CD4-positive, alpha-beta T cell treated with Interleukin-4 for 1 hour (primary cell): Measurements from ENCODE around the gene OR2W1.

Source experiments
- DNase-seq, 2 donors: peaks; one replicate each; pipeline ENCODE4 v3.0.0-alpha.2; 2020 to 2022

OR2W1 gene, protein sequence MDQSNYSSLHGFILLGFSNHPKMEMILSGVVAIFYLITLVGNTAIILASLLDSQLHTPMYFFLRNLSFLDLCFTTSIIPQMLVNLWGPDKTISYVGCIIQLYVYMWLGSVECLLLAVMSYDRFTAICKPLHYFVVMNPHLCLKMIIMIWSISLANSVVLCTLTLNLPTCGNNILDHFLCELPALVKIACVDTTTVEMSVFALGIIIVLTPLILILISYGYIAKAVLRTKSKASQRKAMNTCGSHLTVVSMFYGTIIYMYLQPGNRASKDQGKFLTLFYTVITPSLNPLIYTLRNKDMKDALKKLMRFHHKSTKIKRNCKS

DNA sequence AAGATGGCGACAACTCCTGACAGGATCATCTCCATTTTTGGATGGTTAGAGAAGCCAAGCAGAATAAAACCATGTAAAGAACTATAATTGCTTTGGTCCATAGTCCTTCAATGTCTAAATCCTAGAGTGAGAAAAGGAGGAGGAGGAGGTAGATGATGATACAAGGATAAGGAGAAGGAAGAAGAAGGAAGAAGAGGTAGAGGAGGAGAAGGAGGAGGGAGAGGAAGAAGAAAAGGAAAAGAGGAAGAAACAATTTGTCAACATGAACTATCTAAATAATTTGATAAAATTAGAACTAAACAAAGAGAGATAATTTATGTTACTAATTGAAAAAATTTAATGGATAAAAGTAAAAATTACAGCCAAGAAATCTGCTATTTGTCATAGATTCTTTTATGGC, at the start of gene OR2W1:
Gene OR2W1, minus strand, starts transcription at position 101 of the 400 bp plus-strand sequence. Its CDS starts 0 bp downstream, at position 101.
- DNase-seq: no peak

DNA sequence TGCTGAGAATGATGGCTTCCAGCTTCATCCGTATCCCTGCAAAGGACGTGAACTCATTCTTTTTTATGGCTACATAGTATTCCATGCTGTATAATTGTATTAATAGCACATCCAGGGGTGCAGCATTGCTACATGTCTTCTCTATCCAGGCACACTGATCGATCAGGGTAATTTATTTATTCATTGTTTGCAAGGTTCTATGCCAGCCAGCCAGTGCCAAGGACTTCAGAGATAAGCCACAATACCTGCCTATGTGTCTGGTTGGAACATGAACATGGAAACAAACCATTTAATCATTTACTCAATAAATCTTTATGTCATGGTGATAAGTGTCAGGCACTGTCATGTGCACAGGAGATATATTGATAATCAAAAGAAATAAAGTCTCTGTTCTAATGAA, 48.0 kb upstream of the OR2W1 start:
- no peak for DNase-seq

DNA sequence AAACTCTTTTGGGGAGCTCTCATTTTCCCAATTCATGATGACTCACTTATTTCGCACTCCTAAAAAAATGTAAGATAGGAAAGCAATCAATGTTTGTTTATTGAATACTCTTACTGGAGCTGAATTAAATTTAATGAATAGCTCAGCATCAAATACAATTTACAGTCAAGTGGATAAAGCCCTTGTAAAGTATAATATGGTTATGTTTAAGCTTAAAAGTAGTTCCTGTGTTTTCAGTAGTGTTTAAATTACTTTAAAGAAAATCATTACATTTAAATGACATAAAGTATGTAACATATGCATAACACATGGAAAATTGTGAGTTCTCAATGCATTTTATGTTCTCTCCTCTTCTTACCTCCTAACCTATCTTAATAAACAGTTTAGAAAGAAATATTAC, 42.2 kb upstream of the OR2W1 start, which contains the start of gene OR2B3:
Gene OR2B3, minus strand, starts transcription at position 101 of the 400 bp plus-strand sequence. Its CDS starts 65 bp downstream, at position 36.
- no peak for DNase-seq

DNA sequence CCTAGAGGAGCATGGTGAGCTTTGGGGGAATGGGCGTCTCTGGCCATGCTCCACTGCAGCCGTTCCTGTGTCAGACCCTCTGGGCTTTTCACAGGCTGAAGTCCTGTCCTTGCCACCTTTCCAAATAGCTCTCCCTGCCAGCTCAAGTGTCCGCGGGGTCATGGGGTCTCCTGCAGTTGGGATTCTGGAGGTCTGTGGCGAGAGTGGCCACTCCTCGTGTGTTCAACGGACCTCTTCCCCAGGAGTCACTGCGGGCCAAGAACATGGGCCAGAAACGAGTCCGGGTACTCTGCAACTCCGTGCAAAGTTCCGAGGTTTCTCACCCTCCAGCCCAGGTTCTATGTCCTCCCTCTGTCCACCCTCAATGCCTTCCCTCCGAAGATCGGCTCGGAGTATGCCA, 37.5 kb upstream of the OR2W1 start:
- no peak for DNase-seq

DNA sequence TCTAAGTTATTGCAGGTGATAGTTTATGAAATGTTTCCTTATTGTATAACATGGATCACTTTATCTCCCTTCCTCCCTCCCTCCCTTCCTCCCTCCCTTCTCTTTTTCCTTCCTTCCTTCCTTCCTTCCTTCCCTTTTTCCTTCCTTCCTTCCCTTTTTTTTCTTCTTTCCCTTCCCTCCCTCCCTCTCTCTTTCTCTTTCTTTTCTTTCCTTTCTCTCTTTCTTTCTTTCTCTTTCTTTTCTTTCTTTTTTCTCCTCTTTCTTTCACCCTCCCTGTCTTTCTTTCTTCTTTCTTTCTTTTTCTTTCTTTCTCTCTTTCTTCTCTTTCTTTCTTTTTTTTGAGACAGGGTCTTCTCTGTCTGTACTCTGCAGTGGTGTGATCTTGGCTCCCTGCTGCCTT, 36.3 kb upstream of the OR2W1 start:
- DNase-seq: no peak

DNA sequence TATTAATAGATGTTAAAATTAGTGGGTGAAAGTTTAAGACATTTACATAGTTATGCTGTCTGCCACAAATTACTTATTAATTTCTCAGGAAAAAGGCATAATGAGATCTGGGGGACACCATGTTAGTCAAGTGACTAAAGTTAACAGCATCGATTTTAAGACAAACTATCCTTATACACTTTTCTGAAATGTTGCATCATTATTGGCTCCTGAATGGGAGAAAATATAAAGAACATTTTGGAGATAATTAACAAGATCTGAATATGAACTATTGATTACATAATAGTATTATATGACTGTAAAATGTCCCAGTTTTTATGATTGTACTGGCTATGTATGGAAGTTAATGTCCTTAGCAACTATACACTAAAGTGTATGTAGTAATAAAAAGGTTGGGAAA, 34.2 kb upstream of the OR2W1 start:
- DNase-seq: no peak

DNA sequence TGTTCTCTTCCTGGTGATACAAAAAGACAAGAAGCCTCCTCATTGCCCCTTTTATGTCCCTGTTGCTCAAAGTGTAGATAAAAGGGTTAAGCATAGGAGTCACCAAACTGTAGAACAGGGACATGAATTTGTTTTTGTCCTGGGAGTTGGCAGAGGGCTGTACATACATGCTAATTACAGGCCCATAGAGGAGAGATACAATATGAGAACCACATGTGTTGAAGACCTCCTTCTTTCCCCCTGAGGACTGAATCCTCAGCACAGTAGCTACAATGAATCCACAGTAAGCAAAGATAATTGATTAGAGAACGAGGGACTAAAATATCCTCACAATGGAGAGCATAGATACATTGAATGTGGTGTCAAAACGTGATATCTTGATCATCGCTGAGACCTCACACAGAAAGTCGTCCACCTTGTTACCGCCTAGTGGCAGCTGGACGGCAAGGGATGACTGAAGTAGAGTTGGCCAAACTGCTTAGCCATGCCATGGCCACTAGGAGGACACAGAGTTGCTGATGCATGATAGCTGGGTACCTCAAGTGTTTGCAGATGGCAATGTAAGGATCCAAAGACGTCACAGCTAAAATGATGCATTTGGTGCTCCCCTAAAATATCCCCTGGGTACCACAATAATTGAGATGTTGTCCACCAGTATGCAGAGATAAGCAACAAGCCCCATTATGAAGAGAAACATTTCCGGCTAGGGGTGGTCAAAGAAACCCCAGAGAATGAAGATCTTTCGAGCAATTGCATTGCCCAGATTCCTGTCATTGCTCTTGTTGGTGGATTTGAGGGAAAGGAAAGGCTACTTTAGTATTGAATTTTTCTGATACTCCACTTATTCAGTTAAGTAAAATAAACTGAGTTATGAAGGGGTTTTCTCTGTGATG, 27.1 kb upstream of the OR2W1 start:
- peak in 1 of 2 donors; percentile 11 for DNase-seq

DNA sequence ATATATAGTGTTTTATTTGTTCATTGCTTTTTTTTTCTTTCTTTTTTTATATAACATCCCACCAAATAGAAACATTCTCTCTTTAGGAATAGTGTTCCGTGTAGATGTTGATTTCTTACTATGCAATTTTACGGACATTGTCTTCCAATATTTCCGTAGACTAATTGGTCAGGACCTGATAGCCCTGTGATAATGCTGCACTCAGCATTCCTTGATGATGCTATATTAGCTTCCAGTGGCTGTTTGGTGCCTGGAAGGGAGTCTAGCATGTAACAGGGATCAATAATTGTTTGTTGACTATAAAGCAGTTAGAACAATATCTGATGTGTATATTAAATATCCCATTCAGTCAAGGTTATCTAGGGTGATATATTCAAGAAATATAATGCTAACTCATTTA, 6.7 kb upstream of the OR2W1 start:
- DNase-seq: no peak

DNA sequence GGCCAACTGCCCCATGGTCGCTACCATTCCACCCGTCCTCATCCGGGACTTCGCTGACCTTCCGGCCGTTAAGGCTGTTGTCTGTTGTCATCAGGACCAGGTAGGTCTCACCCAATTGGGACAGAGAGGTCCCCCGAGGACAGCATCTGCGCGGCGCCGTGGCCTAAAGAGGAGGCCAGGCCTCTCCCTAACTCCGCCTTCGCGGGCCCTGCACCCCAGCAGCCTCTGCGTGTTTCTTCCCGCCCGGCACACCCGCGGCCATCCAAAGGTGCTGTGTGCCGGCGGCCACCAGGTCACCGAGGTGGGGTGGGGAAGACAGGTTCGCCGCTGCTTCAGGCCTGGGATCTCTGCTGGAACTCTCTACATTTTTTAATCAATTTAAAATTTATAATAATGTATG, 9.0 kb downstream of the OR2W1 start:
- DNase-seq: no peak

DNA sequence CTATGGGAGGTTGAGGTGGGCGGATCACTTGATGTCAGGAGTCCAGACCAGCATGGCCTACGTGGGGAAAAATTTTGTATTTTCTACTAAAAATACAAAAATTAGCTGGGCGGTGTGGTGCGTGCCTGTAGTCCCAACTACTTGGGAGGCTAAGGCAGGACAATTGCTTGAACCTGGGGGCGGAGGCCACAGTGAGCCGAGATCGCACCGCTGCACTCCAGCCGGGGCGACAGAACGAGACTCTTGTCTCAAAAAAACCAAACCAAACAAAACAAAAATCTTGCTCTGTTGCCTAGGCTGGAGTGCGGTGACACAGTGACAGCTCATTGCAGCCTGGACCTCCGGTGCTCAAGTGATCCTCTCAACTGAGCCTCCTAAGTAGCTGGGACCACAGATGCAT, 16.2 kb downstream of the OR2W1 start:
- DNase-seq: no peak

DNA sequence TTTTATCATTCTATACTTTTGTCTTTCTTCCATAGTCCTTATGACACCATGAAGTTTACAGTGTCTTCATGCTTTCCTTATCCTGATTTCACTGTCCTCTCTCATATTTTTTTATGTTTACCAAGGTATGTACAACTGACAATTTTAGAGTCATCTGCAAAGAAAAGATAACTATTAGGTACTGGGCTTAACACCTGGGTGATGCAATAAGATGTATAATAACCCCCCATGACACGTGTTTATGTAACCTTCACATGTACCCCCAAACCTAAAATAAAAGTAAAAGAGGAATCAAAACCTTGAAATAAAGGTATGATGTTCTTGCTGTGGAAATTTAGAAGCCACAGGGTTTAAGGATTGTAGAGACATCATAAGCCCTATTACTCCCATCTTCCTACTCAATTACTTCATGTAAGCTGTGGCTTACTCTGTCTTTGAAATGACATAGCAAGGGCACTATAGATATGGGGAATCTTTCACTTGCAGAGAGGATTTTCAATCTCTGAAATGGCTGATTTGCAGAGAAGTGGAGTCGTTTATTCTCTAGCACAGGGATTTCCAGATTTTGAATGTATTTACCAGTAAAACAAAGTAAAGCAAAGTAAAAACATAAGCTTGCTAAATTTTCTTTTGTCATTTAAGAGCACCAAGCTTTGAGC, 18.9 kb downstream of the OR2W1 start:
- no peak for DNase-seq

DNA sequence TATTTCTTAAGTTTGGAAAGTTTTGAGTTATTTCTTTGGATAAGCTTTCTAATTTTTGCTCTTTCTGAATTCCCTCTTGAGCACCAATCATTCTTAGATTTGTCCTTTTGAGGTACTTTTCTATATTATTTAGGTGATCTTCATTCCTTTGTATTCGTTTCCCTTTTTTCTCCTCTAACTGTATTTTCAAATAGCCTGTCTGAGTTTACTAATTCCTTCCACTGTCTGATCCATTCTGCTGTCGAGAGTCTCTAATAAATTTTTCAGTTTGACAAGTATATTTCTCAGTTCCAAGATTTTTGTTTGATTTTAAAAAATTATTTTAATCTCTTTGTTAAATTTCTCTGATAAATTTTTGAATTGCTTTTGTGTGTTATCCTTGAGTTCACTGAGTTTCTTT, 23.5 kb downstream of the OR2W1 start:
- DNase-seq: no peak

DNA sequence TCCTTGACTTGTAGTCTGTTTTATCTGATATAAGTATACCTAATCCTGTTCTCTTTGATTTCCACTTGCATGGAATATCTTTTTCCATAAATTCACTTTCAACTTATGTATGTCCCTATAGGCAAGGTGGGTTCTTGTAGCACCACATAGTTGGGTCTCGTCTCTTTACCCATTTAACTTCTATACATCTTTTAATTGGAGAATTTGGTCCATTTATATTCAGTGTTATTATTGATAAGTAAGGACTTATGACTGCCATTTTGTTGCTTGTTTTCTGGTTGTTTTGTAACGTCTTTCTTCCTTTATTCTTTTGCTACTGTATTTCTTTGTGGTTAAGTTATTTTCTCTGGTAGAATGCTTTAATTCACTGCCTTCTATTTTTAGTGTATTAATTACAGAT, 25.3 kb downstream of the OR2W1 start:
- DNase-seq: no peak

DNA sequence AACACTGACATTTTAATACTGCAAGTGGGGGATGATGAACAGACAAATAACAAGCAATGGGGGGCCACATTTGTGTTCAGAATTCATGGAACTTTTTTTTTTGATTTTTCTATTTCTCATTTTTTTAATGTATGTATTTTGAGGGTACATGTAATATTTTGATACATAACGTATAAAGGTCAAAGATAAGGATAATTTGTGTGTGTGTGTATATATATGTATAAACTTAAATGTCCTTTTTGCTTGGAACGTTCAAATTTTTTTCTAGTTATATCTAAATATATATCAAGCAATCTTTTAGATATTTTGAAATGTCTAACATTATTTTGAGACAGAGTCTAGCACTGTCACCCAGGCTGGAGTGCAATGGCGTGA, 27.6 kb downstream of the OR2W1 start:
- no peak for DNase-seq

DNA sequence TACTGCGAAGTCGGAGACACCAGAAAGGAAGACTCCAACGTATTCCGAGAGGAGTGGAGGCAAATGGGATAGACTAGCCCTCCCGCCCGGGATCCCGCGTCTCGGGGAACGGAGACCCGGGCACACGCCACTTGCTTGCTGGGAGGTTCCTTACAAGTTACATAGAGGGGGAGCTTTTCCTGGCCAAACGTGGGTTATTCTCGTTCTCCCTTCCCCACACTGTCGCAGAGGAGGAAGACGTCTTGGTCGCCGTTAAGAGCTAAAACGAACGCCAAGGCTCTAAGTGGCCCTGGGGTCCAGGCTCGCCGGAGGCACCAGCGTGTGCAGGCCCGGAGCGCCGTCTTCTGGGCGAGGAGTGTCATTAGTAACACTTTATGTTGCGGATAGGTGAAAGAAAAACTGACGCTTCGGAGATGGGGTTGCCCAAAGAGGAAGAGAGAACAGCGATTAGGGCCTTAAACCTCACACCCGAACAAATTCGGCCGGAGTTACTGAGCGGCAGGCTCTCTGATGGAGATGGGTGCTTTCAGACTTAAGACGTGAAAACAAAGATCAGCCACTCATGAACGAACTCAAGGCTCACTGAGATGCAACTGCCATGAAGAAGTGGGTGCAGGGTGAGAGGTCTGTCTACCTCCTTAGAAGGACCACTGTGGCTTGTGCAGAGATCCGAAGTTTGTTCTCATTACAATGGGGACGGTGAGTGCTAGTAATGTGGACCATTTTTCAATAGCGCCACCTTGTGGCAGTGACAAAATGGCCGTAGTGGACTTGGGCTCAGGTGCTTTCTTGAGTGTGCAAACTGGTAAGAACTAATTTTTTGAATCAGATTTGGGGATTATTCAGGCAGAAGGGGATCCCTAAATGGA, 28.2 kb downstream of the OR2W1 start:
- DNase-seq: peak; percentile 83 to 87

DNA sequence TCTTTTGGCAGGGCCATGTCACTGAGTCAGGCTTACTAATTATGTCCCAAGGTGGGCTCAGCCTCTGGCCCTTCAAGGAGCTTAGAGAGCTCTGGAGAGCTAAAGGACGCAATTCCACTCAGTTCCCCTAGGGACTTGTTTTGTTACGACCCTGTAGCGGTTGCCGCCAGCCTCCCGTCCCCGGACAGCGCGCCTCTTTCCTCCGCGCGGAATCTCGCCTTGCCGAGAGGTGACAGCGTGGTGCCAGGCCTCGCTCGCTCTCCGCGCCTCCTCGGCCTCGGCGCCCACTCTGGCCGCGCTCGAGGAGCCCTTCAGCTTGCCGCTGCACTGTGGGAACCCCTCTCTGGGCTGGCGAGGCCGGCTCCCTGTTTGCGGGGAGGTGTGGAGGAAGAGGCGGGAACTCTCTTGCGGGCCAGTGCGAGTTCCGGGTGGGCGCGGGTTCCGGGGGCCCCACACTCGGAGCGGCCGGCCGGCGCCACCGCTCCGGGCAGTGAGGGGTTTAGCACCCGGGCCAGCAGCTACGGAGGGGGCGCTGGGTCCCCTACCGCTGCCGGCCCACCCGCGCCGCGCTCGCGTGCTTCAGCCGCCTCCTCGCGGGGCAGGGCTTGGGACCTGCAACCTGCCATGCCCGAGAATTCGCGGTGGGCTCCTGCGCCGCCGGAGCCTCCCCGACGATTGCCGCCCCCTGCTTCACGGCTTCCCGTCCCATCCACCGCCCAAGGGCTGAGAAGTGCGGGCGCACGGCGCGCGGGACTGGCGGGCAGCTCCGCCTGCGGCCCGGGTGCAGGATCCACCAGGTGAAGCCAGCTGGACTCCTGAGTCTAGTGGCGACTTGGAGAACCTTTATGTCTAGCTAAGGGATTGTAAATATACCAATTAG, 30.0 kb downstream of the OR2W1 start:
- no peak for DNase-seq

DNA sequence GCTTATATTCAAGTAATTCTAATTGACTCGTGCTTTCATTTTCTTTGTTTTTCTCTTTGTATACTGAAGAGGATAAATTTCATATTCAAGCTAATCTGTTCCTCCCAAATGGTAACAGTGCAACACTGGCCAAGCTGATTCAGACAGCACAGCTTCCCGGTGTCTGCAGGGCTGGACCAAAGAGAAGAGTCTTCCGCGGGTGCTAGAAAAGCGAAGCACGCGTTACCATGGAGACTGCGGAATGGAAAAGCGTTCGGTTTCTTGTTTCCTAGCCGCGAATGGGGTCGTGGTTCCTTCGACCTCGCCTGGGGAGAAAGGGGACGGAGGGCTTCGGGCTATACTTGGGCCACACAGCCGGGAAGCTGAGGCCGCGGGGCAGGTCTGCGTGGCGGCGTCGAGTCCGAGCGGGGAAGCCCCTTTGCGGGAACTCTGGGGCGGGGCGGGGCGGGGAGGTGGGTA, 33.7 kb downstream of the OR2W1 start:
- peak; percentile 44 for DNase-seq

DNA sequence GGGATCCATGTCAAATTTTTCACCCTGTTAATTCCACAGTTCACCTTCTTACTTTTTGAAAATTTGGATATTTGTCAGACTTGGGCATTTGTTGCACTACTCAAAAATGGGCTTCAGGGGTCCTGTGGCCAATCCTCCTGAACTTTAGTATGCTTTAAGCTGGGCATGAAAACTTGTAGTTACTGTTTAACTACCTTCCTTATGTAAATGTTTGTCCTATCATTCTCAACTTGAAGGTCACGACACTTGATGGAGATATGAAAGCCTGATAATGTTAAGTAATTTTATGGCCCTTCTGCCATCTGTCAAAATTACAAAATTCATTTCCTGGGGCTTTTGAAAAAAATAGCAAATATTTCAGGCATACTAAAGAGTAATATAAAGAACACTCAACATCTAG, 35.6 kb downstream of the OR2W1 start:
- no peak for DNase-seq

DNA sequence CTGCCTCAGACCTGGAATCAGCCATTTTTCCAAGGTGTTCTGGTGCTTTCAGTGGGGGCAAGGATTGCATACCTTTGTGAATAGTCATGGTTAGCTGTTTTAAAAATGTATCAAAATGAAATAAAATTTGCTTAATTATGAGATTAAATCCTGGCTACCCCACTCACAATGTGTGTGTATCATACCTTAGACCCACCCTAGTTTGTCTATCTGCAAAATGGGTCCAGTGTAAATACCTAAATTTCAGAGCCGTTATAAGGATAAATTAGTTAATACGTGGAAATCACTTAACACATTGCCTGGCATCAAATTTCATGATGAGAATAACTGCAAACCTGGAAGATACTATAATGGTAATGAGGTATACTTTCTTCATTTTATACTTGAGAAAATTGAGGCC, 36.9 kb downstream of the OR2W1 start:
- no peak for DNase-seq

DNA sequence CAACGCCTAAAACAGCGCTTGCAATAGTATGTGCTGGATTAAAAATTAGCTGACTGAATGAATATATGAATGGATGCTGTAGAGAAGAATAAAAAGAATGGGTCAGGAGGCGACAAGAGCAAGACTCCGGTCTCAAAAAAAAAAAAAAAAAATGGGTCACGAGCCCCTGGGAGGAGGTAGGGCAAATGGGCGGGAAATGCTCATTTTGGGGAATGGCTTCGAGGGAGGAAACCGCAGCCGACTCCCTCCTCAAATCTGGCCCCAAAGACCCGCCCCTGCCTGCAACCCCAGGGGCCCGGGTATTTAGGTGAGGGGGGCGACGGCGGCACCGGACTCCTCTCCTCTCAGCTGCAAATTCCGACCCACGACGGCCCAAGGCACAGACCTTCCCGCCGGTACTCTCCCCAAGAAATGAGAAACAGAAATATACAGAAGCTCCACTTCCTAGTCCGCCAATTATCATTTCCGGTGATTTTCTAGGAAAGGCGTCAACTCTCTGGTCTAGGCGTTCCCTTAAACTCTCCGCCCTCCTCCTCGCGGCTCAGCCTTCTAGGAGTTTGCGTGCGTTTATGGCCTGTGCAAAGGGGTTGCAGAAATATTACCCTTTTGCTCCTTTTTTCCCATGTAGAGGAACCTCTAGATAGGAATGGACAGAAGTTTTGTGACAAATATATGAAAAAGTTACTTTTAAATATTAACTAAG, 39.6 kb downstream of the OR2W1 start, which contains the start of gene ZNF311:
Gene ZNF311, minus strand, starts transcription at position 133 of the 703 bp plus-strand sequence. CDS start 1,361 bp downstream, outside the sequence.
- DNase-seq: peak; percentile 35 to 57
